ENCODE data around the gene F2RL3.

F2RL3 gene

DNA sequence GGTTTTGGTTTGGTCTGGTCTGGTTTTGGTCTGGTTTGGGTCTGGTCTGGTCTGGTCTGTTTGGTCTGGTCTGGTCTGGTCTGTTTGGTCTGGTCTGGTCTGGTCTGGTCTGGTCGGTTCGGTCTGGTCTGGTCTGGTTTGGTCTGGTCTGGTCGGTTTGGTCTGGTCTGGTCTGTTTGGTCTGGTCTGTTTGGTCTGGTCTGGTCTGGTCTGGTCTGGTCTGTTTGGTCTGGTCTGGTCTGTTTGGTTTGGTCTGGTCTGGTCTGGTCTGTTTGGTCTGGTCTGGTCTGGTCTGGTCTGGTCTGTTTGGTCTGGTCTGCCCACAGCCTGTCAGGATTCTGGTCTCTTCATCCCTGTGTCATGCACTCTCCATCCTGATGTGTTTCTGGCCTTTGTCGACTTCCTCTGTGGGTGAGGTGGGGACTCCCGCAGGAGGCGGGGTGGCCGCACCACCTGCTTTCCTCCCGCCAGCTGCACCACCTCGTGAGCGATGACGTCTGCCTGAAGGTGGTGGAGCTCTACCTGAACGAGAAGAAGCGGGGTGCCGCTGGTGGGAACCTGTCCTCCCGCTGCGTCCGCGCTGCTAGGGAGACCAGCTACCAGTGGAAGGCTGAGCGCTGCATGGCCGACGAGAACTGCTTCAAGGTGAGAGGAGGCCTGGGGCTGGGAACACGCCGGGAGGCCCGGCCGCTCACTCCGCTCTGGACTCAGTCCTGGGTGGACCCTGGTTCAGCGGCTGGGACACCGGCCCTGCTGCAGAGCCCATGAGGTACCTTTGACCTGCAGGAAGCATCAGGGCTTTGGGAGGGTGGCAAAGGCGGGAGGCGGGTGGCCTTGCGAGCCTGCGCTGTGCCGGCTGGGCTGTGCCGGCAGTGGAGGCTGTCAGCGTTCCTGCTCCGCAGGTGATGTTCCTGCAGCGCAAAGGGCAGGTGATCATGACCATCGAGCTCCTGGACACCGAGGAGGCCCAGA lies 12.9 kb upstream of the F2RL3 start:
- DNase-seq = no peak

DNA sequence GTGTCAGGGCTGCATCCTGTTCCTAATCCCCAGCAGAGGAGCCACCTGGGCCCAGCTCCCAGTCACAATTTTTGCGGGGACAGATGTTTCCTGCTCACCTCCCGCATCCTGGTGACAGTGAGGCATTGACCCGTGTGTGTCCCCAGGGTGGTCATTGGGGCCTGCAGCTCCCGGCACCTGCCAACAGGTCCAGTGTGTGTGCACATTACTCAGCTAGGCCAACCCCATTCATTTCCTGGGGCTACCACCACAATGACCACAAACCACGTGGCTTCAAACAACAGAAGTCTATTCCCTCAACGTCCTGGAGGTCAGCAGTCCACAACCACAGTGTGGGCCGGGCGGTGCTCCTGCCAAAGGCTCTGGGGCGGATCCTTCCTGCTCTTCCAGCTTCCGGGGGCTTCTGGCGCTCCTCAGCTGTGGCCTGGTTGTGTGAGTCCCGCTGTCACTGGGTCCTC lies 11.9 kb upstream of the F2RL3 start:
- DNase-seq = no peak

DNA sequence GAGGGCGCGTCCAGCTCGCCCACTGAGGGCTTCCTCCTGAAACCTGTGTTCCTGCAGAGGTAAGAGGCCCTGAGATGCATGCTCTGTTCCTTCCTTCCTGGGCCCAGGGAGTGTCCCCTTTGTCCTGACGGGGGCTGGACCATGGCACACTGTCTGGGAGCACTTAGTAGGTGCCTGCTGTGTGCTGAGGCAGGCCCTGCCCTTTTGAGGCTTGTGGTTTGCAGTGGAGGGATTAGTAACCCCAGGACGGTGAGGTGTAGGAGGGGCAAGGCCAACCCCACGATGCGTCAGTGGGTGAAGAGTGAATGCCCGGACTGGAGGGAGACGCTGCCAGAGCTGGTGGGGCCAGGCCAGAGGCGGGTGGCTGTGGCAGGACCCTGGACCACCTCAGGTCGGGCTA lies 11.2 kb upstream of the F2RL3 start:
- DNase-seq = no peak

DNA sequence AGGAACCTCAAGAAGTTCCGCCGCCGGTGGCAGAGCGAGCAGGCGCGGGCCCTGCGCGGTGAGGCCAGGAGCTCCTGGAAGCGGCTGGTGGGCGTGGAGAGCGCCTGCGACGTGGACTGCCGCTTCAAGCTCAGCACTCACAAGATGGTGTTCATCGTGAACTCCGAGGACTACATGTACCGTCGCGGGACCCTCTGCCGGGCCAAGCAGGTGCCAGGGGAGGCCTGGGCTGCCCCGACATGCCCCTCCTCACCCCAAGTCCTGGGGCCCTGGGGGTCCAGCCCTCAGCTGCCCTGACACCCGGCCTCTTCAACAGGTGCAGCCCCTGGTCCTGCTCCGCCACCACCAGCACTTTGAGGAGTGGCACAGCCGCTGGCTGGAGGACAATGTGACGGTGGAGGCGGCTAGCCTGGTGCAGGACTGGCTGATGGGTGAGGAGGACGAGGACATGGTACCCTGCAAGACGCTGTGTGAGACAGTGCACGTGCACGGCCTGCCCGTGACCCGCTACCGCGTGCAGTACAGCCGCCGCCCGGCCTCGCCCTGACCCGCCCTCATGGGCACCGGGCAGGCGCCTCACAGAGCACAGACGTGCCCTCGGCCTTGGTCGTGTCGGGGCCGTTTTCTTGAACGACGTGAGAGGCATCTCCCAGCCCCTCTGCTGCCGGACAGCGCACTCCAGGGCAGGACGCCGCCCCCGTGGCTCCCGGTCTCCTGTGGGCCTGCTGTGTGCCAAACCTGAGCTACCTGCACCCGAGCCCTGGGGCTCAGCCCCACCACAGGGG lies 10.4 kb upstream of the F2RL3 start:
- DNase-seq = no peak

GRCh38 chr19:16880884-16881554 lies 7.8 kb upstream of the F2RL3 start:
- DNase-seq = no peak

- no peak for DNase-seq
Measured at GRCh38 chr19:16882146-16882545, 6.7 kb upstream of the F2RL3 start.

GRCh38 chr19:16883522-16883921 lies 5.3 kb upstream of the F2RL3 start:
- DNase-seq = no peak

- no peak for DNase-seq
Measured at GRCh38 chr19:16885166-16885565, 3.6 kb upstream of the F2RL3 start.

- no peak for DNase-seq
Measured at GRCh38 chr19:16886305-16886880, 2.4 kb upstream of the F2RL3 start.

DNA sequence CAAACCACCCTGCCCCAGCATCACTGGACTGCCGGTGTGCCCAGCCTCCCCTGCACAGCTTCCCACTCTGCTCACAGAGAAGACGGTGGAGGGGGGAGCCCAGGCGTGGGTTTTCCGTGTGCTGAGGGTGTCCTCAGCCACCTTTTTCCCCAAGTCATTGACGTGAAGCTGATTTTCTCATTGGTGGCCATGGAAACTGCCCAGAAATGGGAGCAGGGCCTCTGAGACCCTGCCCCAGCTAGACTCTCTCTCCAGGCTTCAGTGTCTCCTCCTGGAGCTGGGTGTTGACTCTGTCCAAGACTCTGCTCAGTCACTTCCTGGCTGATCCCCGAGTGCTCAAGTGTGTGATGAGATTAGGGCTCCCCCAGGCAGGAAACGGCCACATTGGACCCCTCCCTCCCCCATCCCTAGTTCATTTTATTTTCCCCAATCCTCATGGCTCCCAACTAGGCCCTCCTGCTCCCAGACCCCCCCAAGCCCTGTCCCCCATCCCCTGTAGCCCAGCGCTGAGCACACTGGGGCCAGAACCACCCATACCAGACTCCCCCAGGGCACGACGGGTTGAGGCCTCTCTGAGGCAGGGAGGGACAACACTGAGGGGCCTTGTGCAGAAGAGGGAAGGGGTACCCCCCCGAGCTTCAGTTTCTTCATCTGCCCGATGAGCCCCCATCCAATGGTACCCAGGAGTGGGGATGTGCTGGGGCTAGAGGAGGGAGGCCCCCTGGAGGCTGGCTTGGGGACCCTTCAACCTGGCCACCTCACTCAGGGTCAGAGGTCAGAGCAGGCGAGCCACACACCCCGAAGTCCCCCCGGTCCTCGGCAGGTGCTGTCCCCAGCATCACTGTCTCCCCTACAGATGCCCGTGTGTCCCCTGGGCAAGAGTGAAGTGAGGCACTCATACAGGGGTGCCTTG lies 1.2 kb upstream of the F2RL3 start:
- no peak for DNase-seq

GRCh38 chr19:16889366-16889882 lies 625 bp downstream of the F2RL3 start:
- DNase-seq = no peak

GRCh38 chr19:16889883-16890460 lies 1.2 kb downstream of the F2RL3 start:
- DNase-seq = no peak

DNA sequence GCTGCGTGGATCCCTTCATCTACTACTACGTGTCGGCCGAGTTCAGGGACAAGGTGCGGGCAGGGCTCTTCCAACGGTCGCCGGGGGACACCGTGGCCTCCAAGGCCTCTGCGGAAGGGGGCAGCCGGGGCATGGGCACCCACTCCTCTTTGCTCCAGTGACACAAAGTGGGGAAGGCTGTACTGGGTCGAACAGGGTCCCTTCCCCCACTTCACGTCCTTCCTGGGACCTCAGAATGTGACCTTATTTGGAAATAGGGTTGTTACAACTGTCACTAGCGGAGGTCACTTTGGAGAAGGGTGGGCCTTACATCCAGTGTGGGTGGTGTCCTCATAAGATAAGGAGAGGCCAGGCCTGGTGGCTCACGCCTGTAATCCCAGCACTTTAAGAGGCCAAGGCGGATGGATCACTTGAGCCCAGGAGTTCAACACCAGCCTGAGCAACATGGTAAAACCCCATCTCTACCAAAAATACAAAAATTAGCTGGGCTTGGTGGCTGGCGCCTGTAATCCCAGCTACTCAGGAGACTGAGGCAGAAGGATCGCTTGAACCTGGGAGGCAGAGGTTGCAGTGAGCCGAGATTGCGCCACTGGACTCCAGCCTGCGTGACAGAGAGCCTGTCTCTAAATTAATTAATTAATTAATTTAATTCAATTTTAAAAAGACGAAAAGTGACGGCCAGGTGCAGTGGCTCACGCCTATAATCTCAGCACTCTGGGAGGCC lies 1.8 kb downstream of the F2RL3 start:
- DNase-seq = no peak

DNA sequence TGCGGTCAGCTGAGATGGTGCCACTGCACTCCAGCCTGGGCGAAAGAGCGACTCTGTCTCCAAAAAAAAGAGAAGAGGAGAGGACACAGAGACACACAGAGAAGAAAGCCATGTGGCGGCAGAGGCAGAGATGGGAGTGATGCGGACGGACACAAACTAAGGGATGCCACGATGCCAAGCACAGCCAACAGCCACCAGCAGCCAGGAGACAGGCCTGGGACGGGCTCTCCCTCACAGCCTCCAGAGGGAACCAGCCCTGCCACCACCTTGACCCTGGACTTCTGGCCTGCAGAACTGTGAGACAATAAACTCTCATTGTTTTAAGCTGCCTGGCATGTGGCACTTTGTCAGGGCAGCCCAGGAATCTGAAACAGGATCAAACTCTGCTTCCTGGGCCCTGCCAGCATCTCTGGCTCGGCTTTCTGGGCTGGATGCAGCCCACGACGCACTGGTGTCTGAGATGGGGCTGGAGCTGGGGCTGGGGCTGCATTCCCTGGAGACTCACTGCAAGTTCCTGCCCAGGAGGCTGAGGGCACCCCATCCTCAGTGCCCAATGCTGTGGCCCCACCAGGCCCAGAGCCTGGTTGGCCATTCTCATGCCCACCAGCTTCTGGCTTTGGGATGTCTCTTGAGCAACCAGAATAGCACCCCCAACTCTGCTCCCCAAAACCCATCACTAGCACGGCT lies 3.0 kb downstream of the F2RL3 start:
- DNase-seq = no peak

- no peak for DNase-seq
Measured at GRCh38 chr19:16892436-16892835, 3.6 kb downstream of the F2RL3 start.

GRCh38 chr19:16892868-16893685 lies 4.3 kb downstream of the F2RL3 start:
- no peak for DNase-seq

GRCh38 chr19:16893686-16893989 lies 4.8 kb downstream of the F2RL3 start:
- DNase-seq = no peak

DNA sequence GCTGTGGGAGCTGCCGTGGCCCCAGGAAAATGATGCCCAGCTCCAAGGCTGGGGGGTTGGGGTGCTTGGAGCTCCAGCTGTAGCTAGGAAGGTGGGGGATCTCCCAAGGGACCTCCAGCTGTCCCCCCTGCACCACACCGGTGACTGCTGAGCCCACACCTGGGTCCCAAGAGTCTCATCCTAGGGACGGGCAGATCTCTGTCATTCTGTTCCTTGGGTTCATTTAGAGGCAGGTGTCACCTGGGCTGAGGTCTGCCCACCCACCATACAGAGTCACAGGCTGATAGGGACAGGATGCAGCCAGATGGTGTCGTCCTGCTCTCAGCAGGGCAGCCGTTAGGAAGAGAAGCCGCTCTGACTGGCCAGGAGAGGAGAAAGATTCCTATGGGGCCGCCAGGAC lies 5.3 kb downstream of the F2RL3 start:
- no peak for DNase-seq

GRCh38 chr19:16895467-16896145 lies 6.8 kb downstream of the F2RL3 start:
- DNase-seq = no peak

Measured in activated CD8-positive, alpha-beta memory T cell treated with anti-CD3 and anti-CD28 coated beads, Interleukin-2, amount 50 U/mL, for 4 hours (primary cell).